Lung microvascular endothelial cell (primary cell): ENCODE measurements around the gene MBTPS2. TPM values are rescaled to one million over a fixed set of nuclear protein-coding genes. Genes with fewer than 3 reads are reported as not detected.

Experiments
- DNase-seq, 2 donors: peaks; one replicate each; pipeline versions ENCODE4 v3.0.0 to v3.0.0-alpha.2; 2010; ENCODE audit warnings: low read depth in 2 of 2
- total RNA-seq: library from RNA; depleted of rRNA; stranded (reverse); fragments of >200 nt; gene quantifications from 2 replicates; pipeline ENCODE4 v1.2.1, GENCODE V29; 2014

MBTPS2 gene
- total RNA-seq, 1 donor from 2014 or later = 3.8 TPM

DNA sequence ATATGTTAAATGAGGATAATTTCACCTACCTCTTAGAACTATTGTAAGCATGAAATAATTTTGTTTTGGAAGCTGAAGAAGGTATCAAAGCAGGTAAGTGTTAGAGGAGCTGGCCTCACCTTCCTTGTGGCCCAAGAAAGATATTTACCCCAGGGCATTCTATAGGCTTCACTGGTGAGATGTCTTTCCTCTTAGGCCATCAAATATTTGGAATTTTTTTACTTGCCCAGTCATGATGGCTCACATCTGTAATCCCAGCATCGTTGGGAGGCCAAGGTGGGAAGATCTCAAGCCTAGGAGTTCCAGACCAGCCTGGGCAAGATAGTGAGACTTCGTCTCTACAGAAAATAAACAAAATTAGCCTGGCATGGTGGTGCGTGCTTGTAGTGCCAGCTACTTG is 95.0 kb downstream of the MBTPS2 start:
- no peak for DNase-seq

Other genes starting within 250 kb of the MBTPS2 start
- not detected in 2 replicates for gene KLHL34, start 181.3 kb upstream of the MBTPS2 start, total RNA-seq
- not detected in 2 replicates for gene SMPX, start 81.5 kb upstream of the MBTPS2 start, total RNA-seq
- 0.65 and 0.79 TPM in 2 replicates for gene YY2, start 16.4 kb downstream of the MBTPS2 start, total RNA-seq
- gene SMS, start 101.1 kb downstream of the MBTPS2 start, total RNA-seq = 99.4 and 137 TPM in 2 replicates
- under 0.01 and 0.87 TPM in 2 replicates for gene PHEX, start 192.7 kb downstream of the MBTPS2 start, total RNA-seq